ENCODE measurements around the gene TP53RK.

DNA sequence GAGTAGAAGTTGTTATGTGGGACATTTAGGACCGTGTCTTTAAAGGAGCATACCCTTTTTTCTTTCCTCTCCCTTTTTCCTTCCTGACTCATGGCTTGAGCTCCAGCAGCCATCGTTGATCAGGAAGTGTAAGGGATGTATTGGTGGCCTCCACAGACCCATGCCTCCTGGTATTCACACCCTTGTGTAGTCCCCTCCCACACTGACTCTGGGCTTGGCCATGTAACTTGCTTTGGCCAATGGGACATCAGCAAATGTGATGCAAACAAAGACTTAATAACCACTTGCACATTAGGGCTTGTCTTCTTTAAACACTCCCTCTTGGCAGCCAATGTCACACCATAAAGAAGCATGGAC is 19.0 kb downstream of the TP53RK start:
- TF ChIP-seq CTCF (IDR thresholded peaks at IDR 0.05) (no peak), EP300 (IDR thresholded peaks at IDR 0.05; ENCODE audit: low read depth) (no peak)

All from transverse colon (tissue), 3 donors.